ENCODE results near the gene ANTXR2. TPM values are rescaled to one million over a fixed set of nuclear protein-coding genes. Genes with fewer than 3 reads are reported as not detected.

ANTXR2 gene
- total RNA-seq, 1 experiment from 2014 or later, result 7.0 TPM

DNA sequence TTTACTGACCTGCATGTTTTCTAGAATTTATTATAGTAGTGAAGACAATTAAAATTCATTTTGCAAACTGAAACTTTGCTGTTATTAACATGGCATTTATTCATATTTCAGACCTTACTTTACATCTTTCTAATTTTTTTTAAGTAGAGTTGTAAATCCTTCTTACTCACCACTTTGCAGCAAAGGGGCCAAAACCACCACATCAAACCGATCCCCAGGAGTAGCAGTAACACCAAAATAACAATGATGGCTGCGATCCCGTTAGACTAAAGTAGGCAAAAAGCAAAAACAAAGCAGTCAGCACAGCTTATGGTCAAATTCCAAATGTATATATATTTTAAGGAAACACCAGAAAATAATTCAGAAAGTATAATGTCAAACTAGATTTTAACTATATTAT is 64.7 kb downstream of the ANTXR2 start:
- H3K4me3 ChIP-seq (ENCODE audit: low read depth, low read length, poor library complexity, severe bottlenecking), result no peak overlapping the region
- ChIA-PET POLR2A (ENCODE audit: low non-redundant PET) (no interaction called here), CTCF (no interaction called here)
- no peaks in the 10 kb centered on the region for H3K27me3 ChIP-seq (replicated peaks; ENCODE audit: insufficient read depth, low read depth, low read length, poor library complexity)
- TF ChIP-seq EZH2 (IDR thresholded peaks at IDR 0.05; ENCODE audit: borderline replicate concordance, low read depth, low read length, poor library complexity, severe bottlenecking), result no peak
- TF ChIP-seq, protein P1, sequence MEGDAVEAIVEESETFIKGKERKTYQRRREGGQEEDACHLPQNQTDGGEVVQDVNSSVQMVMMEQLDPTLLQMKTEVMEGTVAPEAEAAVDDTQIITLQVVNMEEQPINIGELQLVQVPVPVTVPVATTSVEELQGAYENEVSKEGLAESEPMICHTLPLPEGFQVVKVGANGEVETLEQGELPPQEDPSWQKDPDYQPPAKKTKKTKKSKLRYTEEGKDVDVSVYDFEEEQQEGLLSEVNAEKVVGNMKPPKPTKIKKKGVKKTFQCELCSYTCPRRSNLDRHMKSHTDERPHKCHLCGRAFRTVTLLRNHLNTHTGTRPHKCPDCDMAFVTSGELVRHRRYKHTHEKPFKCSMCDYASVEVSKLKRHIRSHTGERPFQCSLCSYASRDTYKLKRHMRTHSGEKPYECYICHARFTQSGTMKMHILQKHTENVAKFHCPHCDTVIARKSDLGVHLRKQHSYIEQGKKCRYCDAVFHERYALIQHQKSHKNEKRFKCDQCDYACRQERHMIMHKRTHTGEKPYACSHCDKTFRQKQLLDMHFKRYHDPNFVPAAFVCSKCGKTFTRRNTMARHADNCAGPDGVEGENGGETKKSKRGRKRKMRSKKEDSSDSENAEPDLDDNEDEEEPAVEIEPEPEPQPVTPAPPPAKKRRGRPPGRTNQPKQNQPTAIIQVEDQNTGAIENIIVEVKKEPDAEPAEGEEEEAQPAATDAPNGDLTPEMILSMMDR (conservative IDR thresholded peaks at IDR 0.05; ENCODE audit: low read depth, low read length), result no peak
- H3K36me3 ChIP-seq (ENCODE audit: insufficient read depth, low read length, poor library complexity, severe bottlenecking), result no peaks in the 10 kb centered on the region
- intact Hi-C loops (cut with micrococcal nuclease; ENCODE audit: unreplicated experiment), result no loop called here
- peaks cover 18% of the 10 kb centered on the region for H3K4me1 ChIP-seq (ENCODE audit: insufficient read depth, low read length, poor library complexity, severe bottlenecking)
- no peak for DNase-seq (ENCODE audit: low spot score)
- H3K27ac ChIP-seq (ENCODE audit: low read depth, low read length, poor library complexity, severe bottlenecking), result no peak overlapping the region
- no TSS peak for BruUV-seq (replicated peaks)
- H3K9me3 ChIP-seq (ENCODE audit: low read depth, low read length, poor library complexity, severe bottlenecking), result peaks cover 6% of the 10 kb centered on the region

- TF ChIP-seq, protein P1 (conservative IDR thresholded peaks at IDR 0.05; ENCODE audit: low read depth, low read length), result no peak
- peak overlapping the region; percentile 77 for H3K27ac ChIP-seq (ENCODE audit: low read depth, low read length, poor library complexity, severe bottlenecking)
- peak; percentile 30 for DNase-seq (ENCODE audit: low spot score)
- CTCF ChIA-PET, result no interaction called here
- no peaks in the 10 kb centered on the region for H3K27me3 ChIP-seq (replicated peaks; ENCODE audit: insufficient read depth, low read depth, low read length, poor library complexity)
- no peak overlapping the region for H3K4me3 ChIP-seq (ENCODE audit: low read depth, low read length, poor library complexity, severe bottlenecking)
- intact Hi-C loops (cut with micrococcal nuclease; ENCODE audit: unreplicated experiment), result no loop called here
- peaks cover 18% of the 10 kb centered on the region for H3K4me1 ChIP-seq (ENCODE audit: insufficient read depth, low read length, poor library complexity, severe bottlenecking)
- no peaks in the 10 kb centered on the region for H3K36me3 ChIP-seq (ENCODE audit: insufficient read depth, low read length, poor library complexity, severe bottlenecking)
- BruUV-seq (replicated peaks), result no TSS peak
- POLR2A ChIA-PET (ENCODE audit: low non-redundant PET), result no interaction called here
- peaks cover 6% of the 10 kb centered on the region for H3K9me3 ChIP-seq (ENCODE audit: low read depth, low read length, poor library complexity, severe bottlenecking)
Observed at GRCh38 chr4:80007745-80008149, 65.3 kb downstream of the ANTXR2 start.

DNA sequence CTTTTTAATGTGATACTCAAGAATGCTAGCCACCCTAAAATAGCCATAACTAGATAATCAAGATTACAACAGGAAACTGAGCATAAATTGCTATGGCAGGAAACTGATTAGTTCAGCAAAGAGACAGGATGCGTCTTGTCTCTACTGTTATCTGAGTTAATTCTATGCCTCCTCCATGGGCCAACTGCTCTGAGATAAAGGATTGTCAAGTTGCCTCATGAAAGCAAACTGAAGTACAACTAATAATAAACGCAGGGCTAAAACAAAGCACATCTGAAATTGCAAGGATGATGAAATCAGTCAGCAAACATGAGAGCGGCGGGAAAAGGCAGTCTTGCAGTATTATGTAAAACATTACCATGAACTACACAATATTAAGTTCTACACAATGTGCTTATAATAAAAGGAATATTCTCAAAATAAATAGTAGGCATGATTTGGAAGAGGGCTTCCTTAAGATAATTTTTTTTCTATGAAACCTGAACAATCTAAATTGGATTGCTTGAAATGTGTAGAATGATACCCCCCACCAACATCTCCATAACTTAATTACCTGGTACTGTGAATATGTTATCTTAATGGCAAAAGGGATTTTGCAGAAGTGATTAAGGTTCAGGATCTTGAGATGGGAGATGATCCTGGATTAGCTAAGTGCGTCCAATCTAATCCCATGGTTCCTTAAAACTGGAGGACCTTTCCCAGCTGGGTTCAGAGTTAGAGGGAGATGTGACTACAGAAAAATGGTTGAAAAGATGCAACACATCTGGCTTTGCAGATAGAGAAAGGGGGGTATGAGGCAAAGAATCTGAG is 65.9 kb downstream of the ANTXR2 start:
- TF ChIP-seq, protein P1 (conservative IDR thresholded peaks at IDR 0.05; ENCODE audit: low read depth, low read length), result no peak
- no peak for TF ChIP-seq EZH2 (IDR thresholded peaks at IDR 0.05; ENCODE audit: borderline replicate concordance, low read depth, low read length, poor library complexity, severe bottlenecking)
- Histone ChIP-seq H3K27me3 (replicated peaks; ENCODE audit: insufficient read depth, low read depth, low read length, poor library complexity) (no peaks in the 10 kb centered on the region), H3K9me3 (ENCODE audit: low read depth, low read length, poor library complexity, severe bottlenecking) (peaks cover 6% of the 10 kb centered on the region), H3K4me3 (ENCODE audit: low read depth, low read length, poor library complexity, severe bottlenecking) (no peak overlapping the region), H3K27ac (ENCODE audit: low read depth, low read length, poor library complexity, severe bottlenecking) (peak overlapping the region; percentile 77), H3K4me1 (ENCODE audit: insufficient read depth, low read length, poor library complexity, severe bottlenecking) (peaks cover 18% of the 10 kb centered on the region), H3K36me3 (ENCODE audit: insufficient read depth, low read length, poor library complexity, severe bottlenecking) (no peaks in the 10 kb centered on the region)
- POLR2A ChIA-PET (ENCODE audit: low non-redundant PET), result no interaction called here
- intact Hi-C loops (cut with micrococcal nuclease; ENCODE audit: unreplicated experiment), result no loop called here
- CTCF ChIA-PET, result no interaction called here
- BruUV-seq (replicated peaks), result no TSS peak
- peak; percentile 78 for DNase-seq (ENCODE audit: low spot score)
